T follicular helper cell (primary cell): ENCODE data around the gene SNX11.

ENCODE experiments used
- DNase-seq: peaks from one replicate; pipeline ENCODE4 v3.0.0-alpha.2; 2020; ENCODE audit warnings: low read depth

The SNX11 gene

GRCh38 chr17:48132385-48132784, 24.8 kb downstream of the SNX11 start:
- DNase-seq, result no peak

GRCh38 chr17:48134912-48135480, 27.4 kb downstream of the SNX11 start:
- no peak for DNase-seq

- DNase-seq, result no peak
Observed at GRCh38 chr17:48137656-48138055, 30.1 kb downstream of the SNX11 start.

GRCh38 chr17:48139944-48140343, 32.4 kb downstream of the SNX11 start:
- DNase-seq, result no peak

- no peak for DNase-seq
Observed at GRCh38 chr17:48143629-48144028, 36.1 kb downstream of the SNX11 start.

- DNase-seq, result no peak
Observed at GRCh38 chr17:48144231-48144630, 36.7 kb downstream of the SNX11 start.

- DNase-seq, result no peak
Observed at GRCh38 chr17:48144976-48145798, 37.6 kb downstream of the SNX11 start.

GRCh38 chr17:48148029-48148770, 40.6 kb downstream of the SNX11 start:
- DNase-seq, result no peak

GRCh38 chr17:48148854-48149786, 41.6 kb downstream of the SNX11 start:
- no peak for DNase-seq

- no peak for DNase-seq
Observed at GRCh38 chr17:48149787-48150463, 42.4 kb downstream of the SNX11 start.

GRCh38 chr17:48150597-48151001, 43.0 kb downstream of the SNX11 start:
- no peak for DNase-seq

GRCh38 chr17:48151220-48151619, 43.7 kb downstream of the SNX11 start:
- DNase-seq, result no peak

- DNase-seq, result no peak
Observed at GRCh38 chr17:48152289-48152688, 44.7 kb downstream of the SNX11 start.

GRCh38 chr17:48153691-48154358, 46.3 kb downstream of the SNX11 start:
- DNase-seq, result no peak

- DNase-seq, result no peak
Observed at GRCh38 chr17:48155889-48156611, 48.5 kb downstream of the SNX11 start.

GRCh38 chr17:48159232-48159631, 51.7 kb downstream of the SNX11 start:
- DNase-seq, result no peak

- no peak for DNase-seq
Observed at GRCh38 chr17:48160177-48161081, 52.9 kb downstream of the SNX11 start.

GRCh38 chr17:48161127-48161905, 53.8 kb downstream of the SNX11 start:
- no peak for DNase-seq
